ENCODE data around the gene IL7R.

GRCh38 chr5:35870605-35871004, 13.9 kb downstream of the IL7R start:
- TF ChIP-seq CTCF (tag by site-specific recombination; IDR thresholded peaks at IDR 0.05) (no peak), ZNF155 (tag by site-specific recombination; IDR thresholded peaks at IDR 0.05) (no peak), ZFP41 (tag by site-specific recombination; IDR thresholded peaks at IDR 0.05; ENCODE audit: borderline replicate concordance) (no peak), ZNF324 (tag by site-specific recombination; IDR thresholded peaks at IDR 0.05) (no peak), ZNF121 (tag by site-specific recombination; IDR thresholded peaks at IDR 0.05) (no peak), ZNF571 (tag by site-specific recombination; IDR thresholded peaks at IDR 0.05) (no peak), ZBTB8A (tag by site-specific recombination; IDR thresholded peaks at IDR 0.05) (no peak), ELK4 (IDR thresholded peaks at IDR 0.05; ENCODE audit: borderline replicate concordance, low read depth, low read length) (no peak), ZBTB26 (tag by site-specific recombination; optimal IDR thresholded peaks at IDR 0.05) (no peak), REST (tag by site-specific recombination; IDR thresholded peaks at IDR 0.05) (no peak), ZNF558 (tag by site-specific recombination; IDR thresholded peaks at IDR 0.05) (no peak), YY1 (tag by site-specific recombination; IDR thresholded peaks at IDR 0.05) (no peak), ZNF488 (tag by site-specific recombination; IDR thresholded peaks at IDR 0.05) (no peak)

Measured in HEK293 (cell line).